ENCODE results near the gene EDC4. TPM values are rescaled to one million over a fixed set of nuclear protein-coding genes. Genes with fewer than 3 reads are reported as not detected.

EDC4 gene
- total RNA-seq, 1 experiment from 2014 or later: 100 TPM

DNA sequence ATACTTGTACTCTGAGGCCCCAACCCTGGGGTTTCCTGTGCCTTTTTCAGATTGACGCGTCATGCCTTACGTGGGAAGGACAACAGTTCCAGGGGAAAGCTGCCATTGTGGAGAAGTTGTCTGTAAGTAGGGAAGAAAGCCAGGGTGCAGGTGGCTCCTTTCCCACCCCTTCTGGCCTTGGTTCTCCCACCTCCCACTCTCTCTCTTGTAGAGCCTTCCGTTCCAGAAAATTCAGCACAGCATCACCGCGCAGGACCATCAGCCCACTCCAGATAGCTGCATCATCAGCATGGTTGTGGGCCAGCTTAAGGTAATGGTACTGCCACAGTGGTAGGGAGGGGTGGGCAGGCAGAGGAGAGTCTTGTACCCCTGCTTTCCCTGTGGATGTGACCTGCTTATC lies 4.6 kb upstream of the EDC4 start:
- intact Hi-C loops (cut with micrococcal nuclease): no loop called here
- TF ChIP-seq CBX3 (IDR thresholded peaks at IDR 0.05; ENCODE audit: low read depth) (no peak), EZH2phosphoT487 (IDR thresholded peaks at IDR 0.05; ENCODE audit: borderline replicate concordance) (no peak), EZH2 (IDR thresholded peaks at IDR 0.05) (no peak), MAX (IDR thresholded peaks at IDR 0.05) (no peak), SIN3A (IDR thresholded peaks at IDR 0.05; ENCODE audit: low read depth) (no peak), YY1 (IDR thresholded peaks at IDR 0.05; ENCODE audit: extremely low read depth, insufficient replicate concordance, low read depth, low read length) (no peak), TCF7L2 (IDR thresholded peaks at IDR 0.05; ENCODE audit: borderline replicate concordance, extremely low read depth, insufficient read depth, insufficient read length) (no peak), EGR1 (IDR thresholded peaks at IDR 0.05; ENCODE audit: low read depth) (no peak), JUND (IDR thresholded peaks at IDR 0.05) (no peak), CEBPB (IDR thresholded peaks at IDR 0.05; ENCODE audit: low read depth) (no peak)
- TF ChIP-seq, protein P1, sequence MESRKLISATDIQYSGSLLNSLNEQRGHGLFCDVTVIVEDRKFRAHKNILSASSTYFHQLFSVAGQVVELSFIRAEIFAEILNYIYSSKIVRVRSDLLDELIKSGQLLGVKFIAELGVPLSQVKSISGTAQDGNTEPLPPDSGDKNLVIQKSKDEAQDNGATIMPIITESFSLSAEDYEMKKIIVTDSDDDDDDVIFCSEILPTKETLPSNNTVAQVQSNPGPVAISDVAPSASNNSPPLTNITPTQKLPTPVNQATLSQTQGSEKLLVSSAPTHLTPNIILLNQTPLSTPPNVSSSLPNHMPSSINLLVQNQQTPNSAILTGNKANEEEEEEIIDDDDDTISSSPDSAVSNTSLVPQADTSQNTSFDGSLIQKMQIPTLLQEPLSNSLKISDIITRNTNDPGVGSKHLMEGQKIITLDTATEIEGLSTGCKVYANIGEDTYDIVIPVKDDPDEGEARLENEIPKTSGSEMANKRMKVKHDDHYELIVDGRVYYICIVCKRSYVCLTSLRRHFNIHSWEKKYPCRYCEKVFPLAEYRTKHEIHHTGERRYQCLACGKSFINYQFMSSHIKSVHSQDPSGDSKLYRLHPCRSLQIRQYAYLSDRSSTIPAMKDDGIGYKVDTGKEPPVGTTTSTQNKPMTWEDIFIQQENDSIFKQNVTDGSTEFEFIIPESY (IDR thresholded peaks at IDR 0.05; ENCODE audit: extremely low read depth, insufficient replicate concordance, low read length): no peak
- TF ChIP-seq, protein P2, sequence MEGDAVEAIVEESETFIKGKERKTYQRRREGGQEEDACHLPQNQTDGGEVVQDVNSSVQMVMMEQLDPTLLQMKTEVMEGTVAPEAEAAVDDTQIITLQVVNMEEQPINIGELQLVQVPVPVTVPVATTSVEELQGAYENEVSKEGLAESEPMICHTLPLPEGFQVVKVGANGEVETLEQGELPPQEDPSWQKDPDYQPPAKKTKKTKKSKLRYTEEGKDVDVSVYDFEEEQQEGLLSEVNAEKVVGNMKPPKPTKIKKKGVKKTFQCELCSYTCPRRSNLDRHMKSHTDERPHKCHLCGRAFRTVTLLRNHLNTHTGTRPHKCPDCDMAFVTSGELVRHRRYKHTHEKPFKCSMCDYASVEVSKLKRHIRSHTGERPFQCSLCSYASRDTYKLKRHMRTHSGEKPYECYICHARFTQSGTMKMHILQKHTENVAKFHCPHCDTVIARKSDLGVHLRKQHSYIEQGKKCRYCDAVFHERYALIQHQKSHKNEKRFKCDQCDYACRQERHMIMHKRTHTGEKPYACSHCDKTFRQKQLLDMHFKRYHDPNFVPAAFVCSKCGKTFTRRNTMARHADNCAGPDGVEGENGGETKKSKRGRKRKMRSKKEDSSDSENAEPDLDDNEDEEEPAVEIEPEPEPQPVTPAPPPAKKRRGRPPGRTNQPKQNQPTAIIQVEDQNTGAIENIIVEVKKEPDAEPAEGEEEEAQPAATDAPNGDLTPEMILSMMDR (IDR thresholded peaks at IDR 0.05 in 2 of 3, conservative IDR thresholded peaks at IDR 0.05 in 1 of 3; ENCODE audit: borderline replicate concordance in 1 of 3, insufficient read depth in 1 of 3, low read depth in 2 of 3, low read length in 2 of 3): no peak
- H3K4me2 ChIP-seq (ENCODE audit: low read length): no peak overlapping the region
- ChIA-PET CTCF (no interaction called here), POLR2A (no interaction called here), RAD21 (ENCODE audit: low non-redundant PET in 1 of 2, low total read pairs in 2 of 2, uncharacterized antibody in 2 of 2, unreplicated experiment in 2 of 2) (no interaction called here)
- H3K27ac ChIP-seq (ENCODE audit: low read depth, low read length): no peak overlapping the region
- peaks cover 33 to 38% of the 10 kb centered on the region in 2 experiments; a peak in 3 of 4 replicates for H3K36me3 ChIP-seq (ENCODE audit: control insufficient read depth in 1 of 2, insufficient read depth in 2 of 2, low read length in 2 of 2)
- no peak overlapping the region for H3K4me3 ChIP-seq (replicated peaks in 1 of 2; ENCODE audit: low read depth in 1 of 2, low read length in 2 of 2)
- H4K20me1 ChIP-seq (ENCODE audit: insufficient read depth): no peaks in the 10 kb centered on the region
- no peak overlapping the region for H3K9ac ChIP-seq (ENCODE audit: low read length)
- H3K9me3 ChIP-seq (ENCODE audit: control insufficient read depth in 1 of 2, insufficient read depth in 1 of 2, low read depth in 1 of 2, low read length in 2 of 2): no peaks in the 10 kb centered on the region
- H3K9me2 ChIP-seq (ENCODE audit: insufficient read depth): no peaks in the 10 kb centered on the region
- peaks cover 35% of the 10 kb centered on the region for H3K79me2 ChIP-seq (ENCODE audit: insufficient read depth, low read length)
- no peaks in the 10 kb centered on the region for H3K27me3 ChIP-seq (ENCODE audit: insufficient read depth, low read length)
- H2AFZ ChIP-seq (ENCODE audit: low read depth, low read length, poor library complexity, severe bottlenecking): no peak overlapping the region
- ATAC-seq: no peak
- DNase-seq (ENCODE audit: low read depth, low spot score): no peak
- H3K4me1 ChIP-seq (ENCODE audit: control insufficient read depth in 1 of 2, insufficient read depth in 2 of 2, low read length in 2 of 2): peaks cover 0 to 17% of the 10 kb centered on the region in 2 experiments; a peak in 2 of 4 replicates
- BruUV-seq (replicated peaks): no TSS peak
